ENCODE results near the gene SAMD4B.

GRCh38 chr19:39411832-39412099 lies 69.5 kb downstream of the SAMD4B start:
- TF ChIP-seq POLR2AphosphoS5 (IDR thresholded peaks at IDR 0.05), result no peak
- TF ChIP-seq, protein P1, sequence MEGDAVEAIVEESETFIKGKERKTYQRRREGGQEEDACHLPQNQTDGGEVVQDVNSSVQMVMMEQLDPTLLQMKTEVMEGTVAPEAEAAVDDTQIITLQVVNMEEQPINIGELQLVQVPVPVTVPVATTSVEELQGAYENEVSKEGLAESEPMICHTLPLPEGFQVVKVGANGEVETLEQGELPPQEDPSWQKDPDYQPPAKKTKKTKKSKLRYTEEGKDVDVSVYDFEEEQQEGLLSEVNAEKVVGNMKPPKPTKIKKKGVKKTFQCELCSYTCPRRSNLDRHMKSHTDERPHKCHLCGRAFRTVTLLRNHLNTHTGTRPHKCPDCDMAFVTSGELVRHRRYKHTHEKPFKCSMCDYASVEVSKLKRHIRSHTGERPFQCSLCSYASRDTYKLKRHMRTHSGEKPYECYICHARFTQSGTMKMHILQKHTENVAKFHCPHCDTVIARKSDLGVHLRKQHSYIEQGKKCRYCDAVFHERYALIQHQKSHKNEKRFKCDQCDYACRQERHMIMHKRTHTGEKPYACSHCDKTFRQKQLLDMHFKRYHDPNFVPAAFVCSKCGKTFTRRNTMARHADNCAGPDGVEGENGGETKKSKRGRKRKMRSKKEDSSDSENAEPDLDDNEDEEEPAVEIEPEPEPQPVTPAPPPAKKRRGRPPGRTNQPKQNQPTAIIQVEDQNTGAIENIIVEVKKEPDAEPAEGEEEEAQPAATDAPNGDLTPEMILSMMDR (IDR thresholded peaks at IDR 0.05), result peak; percentile 94 to 99 (median 99)
